Left ventricle myocardium inferior (tissue), 1 donor: ENCODE measurements around the gene OTOS. TPM values are rescaled to one million over a fixed set of nuclear protein-coding genes. Genes with fewer than 3 reads are reported as not detected.

Source experiments
- DNase-seq: peaks from one replicate; pipeline ENCODE4 v3.0.0-alpha.2; 2020
- H3K27ac ChIP-seq: fragments of 200-600 bp; replicated peaks from 2 replicates; pipeline ENCODE4 v1.8.0; 2021
- H3K27me3 ChIP-seq: fragments of 200-600 bp; 2 replicates; pipeline ENCODE4 v1.8.0; 2021; ENCODE audit warnings: low read depth
- H3K36me3 ChIP-seq: fragments of 200-600 bp; 2 replicates; pipeline ENCODE4 v1.8.0; 2021
- H3K4me1 ChIP-seq: fragments of 200-600 bp; 2 replicates; pipeline ENCODE4 v1.8.0; 2021
- H3K4me3 ChIP-seq: fragments of 200-600 bp; 2 replicates; pipeline ENCODE4 v1.8.0; 2021; ENCODE audit warnings: mild to moderate bottlenecking, moderate library complexity
- H3K9me3 ChIP-seq: fragments of 200-600 bp; replicated peaks from 2 replicates; pipeline ENCODE4 v1.8.0; 2021
- intact Hi-C: fragments of 100-400 bp; cut with micrococcal nuclease; formaldehyde crosslinking; loops from one replicate; pipeline ENCODE4 v1.11.0; 2022
- total RNA-seq: library from RNA; stranded (reverse); fragmentation: NEBNext Ultra II Directional; extraction: Animal tissue kit (Norgen Biotek cat#: 25700); gene quantifications from one replicate; pipeline ENCODE4 v1.2.1, GENCODE V29; 2021
- TF ChIP-seq, protein P1 (sequence below): fragments of 200-600 bp; IDR thresholded peaks from 2 replicates; pipeline ENCODE4 v1.8.0; 2021; ENCODE audit warnings: antibody characterized with exemption, mild to moderate bottlenecking, borderline replicate concordance
- donor health status: DM: no; HTN: yes; CAD: no; lungs with severe emphysema.

OTOS gene
- total RNA-seq, 1 donor from 2014 or later, result not detected

DNA sequence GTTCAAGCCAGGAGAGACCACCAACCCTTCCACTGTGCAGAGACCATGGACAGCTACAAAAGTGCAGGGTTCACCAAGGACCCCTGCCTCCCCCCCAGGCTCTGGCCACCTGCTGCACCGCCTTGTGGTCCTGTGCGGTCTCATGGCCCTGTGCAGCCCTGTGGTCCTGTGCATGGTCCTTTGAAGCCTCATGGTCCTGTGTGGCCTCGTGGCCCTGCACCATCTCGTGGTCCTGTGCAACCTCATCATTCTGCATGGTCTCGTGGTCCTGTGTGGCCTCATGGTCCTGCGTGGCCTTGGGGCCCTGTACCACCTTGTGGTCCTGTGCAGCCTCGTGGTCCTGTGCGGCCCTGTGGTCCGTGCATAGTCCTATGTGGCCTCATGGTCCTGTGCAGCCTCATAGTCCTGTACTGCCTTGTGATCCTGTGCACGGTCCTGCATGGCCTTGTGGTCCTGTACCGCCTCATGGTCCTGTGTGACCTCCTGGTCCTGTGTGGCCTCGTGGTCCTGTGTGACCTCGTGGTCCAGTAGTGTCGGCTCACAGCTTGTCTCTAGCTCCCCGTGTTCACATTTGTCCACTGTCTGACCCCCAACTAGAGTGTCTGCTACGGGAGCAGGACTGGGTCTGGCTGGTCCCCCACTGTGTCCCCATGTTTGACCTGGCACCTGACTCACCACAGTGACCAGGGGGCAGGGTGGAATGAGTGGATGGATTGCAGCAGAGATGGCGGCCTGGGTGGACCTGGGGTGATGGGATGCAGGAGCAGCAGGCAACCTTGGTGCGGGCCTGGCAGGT is 20.0 kb upstream of the OTOS start:
- H3K27me3 ChIP-seq, result peaks cover 24% of the 10 kb centered on the region
- H3K9me3 ChIP-seq, result no peaks in the 10 kb centered on the region
- no peaks in the 10 kb centered on the region for H3K36me3 ChIP-seq
- no peak overlapping the region for H3K4me3 ChIP-seq
- TF ChIP-seq, protein P1, sequence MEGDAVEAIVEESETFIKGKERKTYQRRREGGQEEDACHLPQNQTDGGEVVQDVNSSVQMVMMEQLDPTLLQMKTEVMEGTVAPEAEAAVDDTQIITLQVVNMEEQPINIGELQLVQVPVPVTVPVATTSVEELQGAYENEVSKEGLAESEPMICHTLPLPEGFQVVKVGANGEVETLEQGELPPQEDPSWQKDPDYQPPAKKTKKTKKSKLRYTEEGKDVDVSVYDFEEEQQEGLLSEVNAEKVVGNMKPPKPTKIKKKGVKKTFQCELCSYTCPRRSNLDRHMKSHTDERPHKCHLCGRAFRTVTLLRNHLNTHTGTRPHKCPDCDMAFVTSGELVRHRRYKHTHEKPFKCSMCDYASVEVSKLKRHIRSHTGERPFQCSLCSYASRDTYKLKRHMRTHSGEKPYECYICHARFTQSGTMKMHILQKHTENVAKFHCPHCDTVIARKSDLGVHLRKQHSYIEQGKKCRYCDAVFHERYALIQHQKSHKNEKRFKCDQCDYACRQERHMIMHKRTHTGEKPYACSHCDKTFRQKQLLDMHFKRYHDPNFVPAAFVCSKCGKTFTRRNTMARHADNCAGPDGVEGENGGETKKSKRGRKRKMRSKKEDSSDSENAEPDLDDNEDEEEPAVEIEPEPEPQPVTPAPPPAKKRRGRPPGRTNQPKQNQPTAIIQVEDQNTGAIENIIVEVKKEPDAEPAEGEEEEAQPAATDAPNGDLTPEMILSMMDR, result no peak
- DNase-seq, result no peak
- intact Hi-C loops, result no loop called here
- H3K27ac ChIP-seq, result no peak overlapping the region
- no peaks in the 10 kb centered on the region for H3K4me1 ChIP-seq

DNA sequence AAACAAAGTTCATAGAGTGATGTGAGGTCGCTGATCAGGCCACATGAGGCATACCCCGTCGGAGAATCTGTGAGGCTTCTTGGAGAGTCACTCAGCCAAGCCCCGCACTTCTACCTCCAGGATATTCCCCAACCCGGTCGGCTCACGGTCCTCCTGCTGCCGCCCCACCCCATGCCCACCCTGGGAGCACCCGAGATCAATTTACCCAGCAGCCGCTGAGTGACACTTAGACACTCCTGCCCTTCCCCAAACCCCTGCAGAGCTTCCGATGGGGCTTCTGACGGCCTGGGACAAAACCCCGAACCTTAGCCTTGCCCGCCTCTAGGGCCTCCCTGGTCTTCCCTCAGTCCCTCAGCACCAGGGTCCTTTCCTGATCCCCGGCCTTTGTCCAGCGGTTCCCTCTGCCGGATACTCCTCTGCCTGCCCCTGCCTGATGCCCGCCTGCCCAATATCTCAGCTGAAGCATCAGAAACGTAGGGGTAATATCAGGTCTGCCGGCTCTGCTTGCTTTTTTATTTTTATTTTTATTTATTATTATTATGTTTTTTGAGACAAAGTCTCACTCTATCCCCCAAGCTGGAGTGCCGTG is 18.9 kb upstream of the OTOS start:
- intact Hi-C loops, result no loop called here
- no peak for DNase-seq
- Histone ChIP-seq H3K9me3 (no peaks in the 10 kb centered on the region), H3K4me1 (no peaks in the 10 kb centered on the region), H3K36me3 (no peaks in the 10 kb centered on the region), H3K4me3 (no peak overlapping the region), H3K27ac (no peak overlapping the region), H3K27me3 (peaks cover 30% of the 10 kb centered on the region)
- TF ChIP-seq, protein P1, result no peak

DNA sequence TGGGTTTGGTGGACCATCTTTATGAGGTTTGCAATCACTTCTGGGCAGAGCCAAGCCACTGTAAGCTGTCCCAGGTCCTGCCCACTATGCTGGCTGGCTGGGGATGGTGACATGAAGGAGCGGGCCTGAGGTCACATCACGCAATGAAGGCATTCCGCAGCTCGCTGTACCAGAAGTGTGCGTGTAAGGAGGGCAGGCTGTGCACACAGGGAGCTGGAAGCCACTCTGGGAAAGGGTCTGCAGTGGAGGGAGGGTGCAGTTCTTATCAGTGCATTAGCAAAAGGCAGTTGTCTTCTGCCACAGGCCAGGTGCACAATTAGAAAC is 16.7 kb upstream of the OTOS start:
- no peaks in the 10 kb centered on the region for H3K36me3 ChIP-seq
- no peak for DNase-seq
- peaks cover 44% of the 10 kb centered on the region for H3K27me3 ChIP-seq
- H3K4me1 ChIP-seq, result no peaks in the 10 kb centered on the region
- TF ChIP-seq, protein P1, result no peak
- intact Hi-C loops, result no loop called here
- H3K4me3 ChIP-seq, result no peak overlapping the region
- H3K9me3 ChIP-seq, result no peaks in the 10 kb centered on the region
- no peak overlapping the region for H3K27ac ChIP-seq

DNA sequence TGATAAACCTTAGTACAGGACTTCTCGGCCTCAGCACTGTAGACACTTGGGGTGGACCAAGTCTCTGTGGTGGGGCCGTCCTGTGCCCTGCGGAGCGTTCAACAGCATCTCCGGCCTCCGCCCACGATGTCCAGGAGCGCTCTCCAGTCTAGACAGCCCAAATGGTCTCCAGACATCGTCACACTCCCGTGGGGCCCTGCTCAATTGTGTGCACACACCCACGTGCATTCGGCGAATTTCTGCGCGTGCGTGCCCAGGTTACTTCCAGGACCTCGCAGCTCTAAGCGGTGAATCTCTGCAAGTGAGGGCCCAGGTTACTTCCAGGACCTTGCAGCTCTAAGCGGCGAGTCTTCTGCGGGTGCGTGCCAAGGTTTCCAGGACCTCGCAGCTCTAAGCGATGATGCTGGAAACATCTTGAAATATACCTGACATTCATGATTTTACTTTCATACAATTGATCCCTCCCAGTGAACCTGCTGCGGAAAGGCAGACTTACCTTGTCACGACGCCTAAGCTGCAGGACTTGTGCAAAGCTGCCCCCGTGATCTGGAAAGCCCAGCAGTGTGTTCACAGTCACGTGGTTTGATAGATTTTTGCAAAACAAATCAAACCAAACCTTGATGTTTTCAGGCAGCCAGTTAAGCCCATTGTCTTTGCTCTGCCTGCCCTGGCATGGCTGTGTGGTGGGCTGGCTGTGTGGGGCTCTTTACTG is 16.1 kb upstream of the OTOS start:
- intact Hi-C loops, result no loop called here
- DNase-seq, result no peak

DNA sequence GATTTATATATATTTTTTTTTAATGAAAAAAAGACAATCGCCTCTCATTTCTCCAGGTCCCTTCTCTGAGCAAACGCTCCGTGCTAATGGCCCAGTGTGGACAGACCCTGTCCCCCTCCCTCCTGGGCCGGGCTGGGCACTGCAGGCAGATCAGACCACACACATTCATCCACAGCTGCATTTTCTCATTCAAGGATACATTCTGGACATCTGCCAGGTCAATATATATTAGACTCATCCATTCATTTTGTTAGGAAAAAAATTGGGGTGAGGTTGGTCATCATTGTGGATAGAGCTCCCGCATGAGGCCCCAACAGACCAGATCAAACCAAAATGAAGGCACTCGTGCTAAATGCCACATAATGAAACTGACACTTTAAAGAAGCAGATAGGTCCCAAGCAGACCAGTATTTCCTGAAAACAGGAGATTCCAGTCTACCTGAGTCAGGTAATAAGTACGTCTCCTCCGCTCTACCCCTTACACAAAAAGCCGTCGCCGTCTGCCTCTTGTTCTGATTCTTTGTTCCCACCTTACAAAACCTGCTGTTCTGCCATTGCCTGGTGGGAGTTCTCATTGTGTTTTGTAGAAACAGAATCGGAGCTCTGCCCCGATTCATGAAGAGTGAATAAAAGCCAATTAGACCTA is 15.4 kb upstream of the OTOS start:
- no peak overlapping the region for H3K4me3 ChIP-seq
- H3K9me3 ChIP-seq, result no peaks in the 10 kb centered on the region
- intact Hi-C loops, result no loop called here
- no peak overlapping the region for H3K27ac ChIP-seq
- TF ChIP-seq, protein P1, result no peak
- no peaks in the 10 kb centered on the region for H3K4me1 ChIP-seq
- no peak for DNase-seq
- peaks cover 48% of the 10 kb centered on the region for H3K27me3 ChIP-seq
- H3K36me3 ChIP-seq, result no peaks in the 10 kb centered on the region

More for the DNA sequence above, 16.1 kb upstream of the OTOS start:
- Histone ChIP-seq H3K27me3 (peaks cover 46% of the 10 kb centered on the region), H3K27ac (no peak overlapping the region), H3K4me3 (no peak overlapping the region), H3K9me3 (no peaks in the 10 kb centered on the region), H3K4me1 (no peaks in the 10 kb centered on the region), H3K36me3 (no peaks in the 10 kb centered on the region)
- TF ChIP-seq, protein P1, result no peak
